Lower leg skin (tissue), 3 donors: ENCODE results near the gene TOPAZ1.

Source experiments
- CTCF ChIP-seq, 3 donors: fragments of 450-650 bp; IDR thresholded peaks; one replicate each; pipeline ENCODE4 v1.5.1; 2016; ENCODE audit warnings: antibody characterized with exemption in 3 of 3, mild to moderate bottlenecking in 3 of 3, moderate library complexity in 2 of 3
- POLR2A ChIP-seq, 2 donors: fragments of 450-650 bp; IDR thresholded peaks; one replicate each; pipeline ENCODE4 v1.6.1; 2016 to 2017; ENCODE audit warnings: antibody characterized with exemption in 2 of 2, mild to moderate bottlenecking in 1 of 2, moderate library complexity in 1 of 2

GRCh38 chr3:44264146-44264545 lies 22.5 kb downstream of the TOPAZ1 start:
- TF ChIP-seq CTCF (IDR thresholded peaks at IDR 0.05) (no peak), POLR2A (IDR thresholded peaks at IDR 0.05) (no peak)
